GM12878 (cell line): ENCODE results near the gene UBE2E1.

Source experiments
- ELK1 ChIP-seq: IDR thresholded peaks from 2 replicates; pipeline ENCODE4 v1.6.1; 2012; ENCODE audit warnings: low read depth, low read length, improper control_type of control experiment
- NRF1 ChIP-seq: conservative IDR thresholded peaks from 2 replicates; pipeline ENCODE4 v1.6.1; 2011; ENCODE audit warnings: mild to moderate bottlenecking, low read depth, low read length, improper control_type of control experiment
- TF ChIP-seq, protein P1 (sequence below), 3 experiments: IDR thresholded peaks in 2 of 3; conservative IDR thresholded peaks in 1 of 3; 2 replicates each; pipeline ENCODE4 v1.5.1; 2011; ENCODE audit warnings: low read depth in 3 of 3, low read length in 3 of 3, mild to moderate bottlenecking in 3 of 3, control low read depth in 2 of 3, moderate library complexity in 2 of 3, inconsistent platforms in 1 of 3, mixed read lengths in 1 of 3; ENCODE audit not compliant: control insufficient read depth in 2 of 3, insufficient read depth in 1 of 3; ENCODE audit errors: extremely low read depth in 1 of 3

GRCh38 chr3:23798456-23798855 lies 7.3 kb upstream of the UBE2E1 start:
- TF ChIP-seq NRF1 (no peak), ELK1 (no peak)
- TF ChIP-seq, protein P1, sequence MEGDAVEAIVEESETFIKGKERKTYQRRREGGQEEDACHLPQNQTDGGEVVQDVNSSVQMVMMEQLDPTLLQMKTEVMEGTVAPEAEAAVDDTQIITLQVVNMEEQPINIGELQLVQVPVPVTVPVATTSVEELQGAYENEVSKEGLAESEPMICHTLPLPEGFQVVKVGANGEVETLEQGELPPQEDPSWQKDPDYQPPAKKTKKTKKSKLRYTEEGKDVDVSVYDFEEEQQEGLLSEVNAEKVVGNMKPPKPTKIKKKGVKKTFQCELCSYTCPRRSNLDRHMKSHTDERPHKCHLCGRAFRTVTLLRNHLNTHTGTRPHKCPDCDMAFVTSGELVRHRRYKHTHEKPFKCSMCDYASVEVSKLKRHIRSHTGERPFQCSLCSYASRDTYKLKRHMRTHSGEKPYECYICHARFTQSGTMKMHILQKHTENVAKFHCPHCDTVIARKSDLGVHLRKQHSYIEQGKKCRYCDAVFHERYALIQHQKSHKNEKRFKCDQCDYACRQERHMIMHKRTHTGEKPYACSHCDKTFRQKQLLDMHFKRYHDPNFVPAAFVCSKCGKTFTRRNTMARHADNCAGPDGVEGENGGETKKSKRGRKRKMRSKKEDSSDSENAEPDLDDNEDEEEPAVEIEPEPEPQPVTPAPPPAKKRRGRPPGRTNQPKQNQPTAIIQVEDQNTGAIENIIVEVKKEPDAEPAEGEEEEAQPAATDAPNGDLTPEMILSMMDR (IDR thresholded peaks at IDR 0.05 in 2 of 3, conservative IDR thresholded peaks at IDR 0.05 in 1 of 3; ENCODE audit: control insufficient read depth in 2 of 3, extremely low read depth in 1 of 3, insufficient read depth in 1 of 3, low read depth in 3 of 3, low read length in 3 of 3), result no peak
